Transverse colon (tissue), 4 donors: ENCODE results near the gene SHLD2. TPM values are rescaled to one million over a fixed set of nuclear protein-coding genes. Genes with fewer than 3 reads are reported as not detected.
"Not testable (repeated sequence)": the region's sequence is repeated elsewhere in the genome, so short reads cannot be mapped to it uniquely, and the experiment has no call there.

Source experiments
- DNase-seq: peaks from one replicate; pipeline ENCODE4 v3.0.0-alpha.2; 2019
- H3K27ac ChIP-seq, 4 donors: fragments of 200-600 bp; sonication (generic); 2 replicates each; pipeline ENCODE4 v1.5.1; 2016 to 2018; ENCODE audit warnings: inconsistent platforms in 4 of 4
- H3K27me3 ChIP-seq: fragments of 200-600 bp; sonication (generic); 2 replicates; pipeline ENCODE4 v1.5.1; 2017; ENCODE audit warnings: inconsistent platforms
- H3K36me3 ChIP-seq, 4 donors: fragments of 200-600 bp; sonication (generic); 2 replicates each; pipeline ENCODE4 v1.5.1; 2017 to 2019; ENCODE audit warnings: inconsistent platforms in 4 of 4
- H3K4me1 ChIP-seq, 4 donors: fragments of 200-600 bp; sonication (generic); 2 replicates each; pipeline ENCODE4 v1.5.1; 2017 to 2020; ENCODE audit warnings: inconsistent platforms in 4 of 4
- H3K4me3 ChIP-seq, 4 donors: fragments of 200-600 bp; sonication (generic); 1 replicate in 1 of 4; 2 replicates in 3 of 4; pipeline versions ENCODE4 v1.5.1 to v1.6.1; 2017 to 2019; ENCODE audit warnings: inconsistent platforms in 4 of 4
- H3K9me3 ChIP-seq, 2 donors: fragments of 200-600 bp; sonication (generic); 2 replicates each; pipeline ENCODE4 v1.5.1; 2017 to 2019; ENCODE audit warnings: inconsistent platforms in 2 of 2
- WGBS, 2 donors: methylation state at CpG; one replicate each; pipeline ENCODE4 v1.1.5; 2018; ENCODE audit warnings: low coverage in 1 of 2; 5-methylcytosine and 5-hydroxymethylcytosine counted together
- in situ Hi-C, 4 donors: fragments of 200-750 bp; cut with MboI; loops; one replicate each; pipeline versions ENCODE4 v1.15.0 to v1.15.1; 2017; ENCODE audit warnings: low sequenced_read_pairs in 3 of 4, low pct_ligation_motif_present in 1 of 4, low pct_unique_long_range_greater_than_20kb in 1 of 4
- intact Hi-C: fragments of 100-400 bp; cut with DNase I; formaldehyde crosslinking; loops from one replicate; pipeline ENCODE4 v1.15.1; 2023; ENCODE audit warnings: low total_unique reads
- total RNA-seq, 4 donors: library from RNA; depleted of rRNA; stranded (reverse); fragments of >200 nt; gene quantifications; one replicate each; pipeline ENCODE4 v1.1.0, GENCODE V29; 2016
- TF ChIP-seq, protein P1 (sequence below), 5 experiments: fragments of 200-600 bp in 3 of 5; fragments of 450-650 bp in 2 of 5; sonication (generic) in 3 of 5; IDR thresholded peaks; 1 replicate in 2 of 5; 2 replicates in 3 of 5; pipeline ENCODE4 v1.5.1; 2016 to 2017; ENCODE audit warnings: antibody characterized with exemption in 5 of 5, inconsistent platforms in 3 of 5, mild to moderate bottlenecking in 2 of 5, moderate library complexity in 1 of 5

The SHLD2 gene
- total RNA-seq, 4 donors from 2014 or later = 21.7 to 43.7 (median 37.3) TPM

DNA sequence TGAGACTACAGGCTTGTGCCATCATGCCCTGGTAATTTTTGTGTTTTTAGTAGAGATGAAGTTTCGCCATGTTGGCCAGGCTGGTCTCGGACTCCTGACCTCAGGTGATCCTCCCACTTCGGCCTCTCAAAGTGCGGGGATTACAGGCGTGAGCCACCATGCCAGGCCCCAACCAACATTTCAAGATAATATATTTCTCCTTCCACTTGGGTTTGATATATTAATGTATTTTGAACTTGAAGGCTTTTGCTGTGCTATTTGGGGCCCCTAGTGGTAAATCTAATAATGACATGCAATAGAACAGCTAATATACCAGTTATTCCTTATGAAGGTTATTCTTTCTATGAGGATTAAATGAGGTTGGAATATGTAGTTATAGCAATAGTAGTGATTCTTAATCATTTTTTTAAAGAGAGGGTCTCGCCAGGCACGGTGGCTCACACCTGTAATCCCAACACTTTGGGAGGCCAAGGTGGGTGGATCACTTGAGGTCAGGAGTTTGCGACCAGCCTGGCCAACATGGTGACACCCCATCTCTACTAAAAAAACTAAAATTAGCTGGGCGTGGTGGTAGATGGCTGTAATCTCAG, 54.1 kb downstream of the SHLD2 start:
- H3K36me3 ChIP-seq, H3K27me3 ChIP-seq, DNase-seq, H3K4me3 ChIP-seq, in situ Hi-C loops, intact Hi-C loops, H3K27ac ChIP-seq, H3K9me3 ChIP-seq, H3K4me1 ChIP-seq: not testable (repeated sequence)
- TF ChIP-seq, protein P1, sequence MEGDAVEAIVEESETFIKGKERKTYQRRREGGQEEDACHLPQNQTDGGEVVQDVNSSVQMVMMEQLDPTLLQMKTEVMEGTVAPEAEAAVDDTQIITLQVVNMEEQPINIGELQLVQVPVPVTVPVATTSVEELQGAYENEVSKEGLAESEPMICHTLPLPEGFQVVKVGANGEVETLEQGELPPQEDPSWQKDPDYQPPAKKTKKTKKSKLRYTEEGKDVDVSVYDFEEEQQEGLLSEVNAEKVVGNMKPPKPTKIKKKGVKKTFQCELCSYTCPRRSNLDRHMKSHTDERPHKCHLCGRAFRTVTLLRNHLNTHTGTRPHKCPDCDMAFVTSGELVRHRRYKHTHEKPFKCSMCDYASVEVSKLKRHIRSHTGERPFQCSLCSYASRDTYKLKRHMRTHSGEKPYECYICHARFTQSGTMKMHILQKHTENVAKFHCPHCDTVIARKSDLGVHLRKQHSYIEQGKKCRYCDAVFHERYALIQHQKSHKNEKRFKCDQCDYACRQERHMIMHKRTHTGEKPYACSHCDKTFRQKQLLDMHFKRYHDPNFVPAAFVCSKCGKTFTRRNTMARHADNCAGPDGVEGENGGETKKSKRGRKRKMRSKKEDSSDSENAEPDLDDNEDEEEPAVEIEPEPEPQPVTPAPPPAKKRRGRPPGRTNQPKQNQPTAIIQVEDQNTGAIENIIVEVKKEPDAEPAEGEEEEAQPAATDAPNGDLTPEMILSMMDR (IDR thresholded peaks at IDR 0.05) = peak in 3 of 5 experiments; percentile 13 to 25 (median 13)
- WGBS, 2 donors = 79 to 87% methylated on average over 4 of the region's 9 CpGs

DNA sequence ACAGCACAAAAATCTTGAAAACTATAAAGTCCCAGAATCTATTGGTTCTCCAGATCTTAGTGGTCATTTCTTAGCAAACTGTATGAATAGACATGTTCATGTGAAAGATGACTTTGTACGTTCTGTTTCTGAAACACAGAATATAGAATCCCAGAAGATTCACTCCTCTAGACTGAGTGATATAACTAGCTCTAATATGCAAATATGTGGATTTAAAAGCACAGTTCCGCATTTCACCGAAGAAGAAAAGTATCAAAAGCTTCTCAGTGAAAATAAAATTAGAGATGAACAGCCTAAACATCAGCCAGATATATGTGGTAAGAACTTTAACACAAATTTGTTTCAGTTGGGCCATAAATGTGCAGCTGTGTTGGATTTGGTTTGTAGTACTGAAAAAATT, 56.5 kb downstream of the SHLD2 start:
- H3K27ac ChIP-seq, DNase-seq, H3K9me3 ChIP-seq, in situ Hi-C loops, intact Hi-C loops, H3K27me3 ChIP-seq, H3K36me3 ChIP-seq, H3K4me1 ChIP-seq, H3K4me3 ChIP-seq: not testable (repeated sequence)
- 82 to 94% methylated on average over 3 of the region's 3 CpGs for WGBS, 2 donors

DNA sequence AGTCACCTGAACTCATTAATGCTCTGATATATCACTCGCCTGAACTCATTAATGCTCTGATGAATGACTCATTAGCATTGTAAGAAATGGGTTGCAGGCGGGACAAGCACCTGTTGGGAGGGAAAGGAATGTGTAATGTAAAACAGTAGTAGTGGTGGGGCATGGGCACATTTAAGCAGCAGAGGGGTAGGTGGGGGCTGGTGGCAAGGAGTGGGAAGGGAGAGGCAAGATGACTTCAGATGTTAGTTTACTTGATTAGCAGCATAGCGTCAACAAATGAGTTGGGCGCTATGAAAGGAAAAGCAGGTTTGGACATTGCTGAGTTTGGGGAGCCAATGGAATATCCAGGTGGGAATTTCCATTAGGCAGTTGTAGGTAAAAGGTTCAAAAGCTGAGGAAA, 61.8 kb downstream of the SHLD2 start:
- H3K9me3 ChIP-seq, H3K4me3 ChIP-seq, H3K27me3 ChIP-seq, intact Hi-C loops, H3K4me1 ChIP-seq, in situ Hi-C loops, DNase-seq, H3K36me3 ChIP-seq, H3K27ac ChIP-seq: not testable (repeated sequence)
- WGBS, 2 donors = 95 to 96% methylated on average over 4 of the region's 4 CpGs

DNA sequence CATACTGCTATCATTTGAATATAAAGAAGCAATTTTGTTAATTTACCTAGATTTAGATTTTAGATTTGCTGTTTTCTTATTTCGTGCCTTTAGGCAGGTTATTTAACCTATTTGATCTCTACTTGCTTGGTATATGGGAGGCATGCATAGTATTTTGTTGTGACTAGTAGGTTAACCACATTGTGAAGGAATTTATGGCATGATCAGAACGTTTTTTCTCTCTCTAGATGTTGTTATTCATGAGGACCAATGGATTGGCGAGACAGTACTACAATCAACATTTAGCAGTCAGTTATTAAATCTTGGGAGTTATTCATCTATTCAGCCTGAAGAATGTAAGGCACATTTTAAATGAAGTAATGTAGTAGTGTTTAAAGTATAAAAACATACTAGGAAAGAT, 62.8 kb downstream of the SHLD2 start:
- H3K27me3 ChIP-seq, intact Hi-C loops, H3K4me3 ChIP-seq, H3K4me1 ChIP-seq, H3K36me3 ChIP-seq, H3K9me3 ChIP-seq, H3K27ac ChIP-seq, in situ Hi-C loops, DNase-seq: not testable (repeated sequence)
- 84 to 100% methylated on average over 2 to 3 of the region's 3 CpGs for WGBS, 2 donors

DNA sequence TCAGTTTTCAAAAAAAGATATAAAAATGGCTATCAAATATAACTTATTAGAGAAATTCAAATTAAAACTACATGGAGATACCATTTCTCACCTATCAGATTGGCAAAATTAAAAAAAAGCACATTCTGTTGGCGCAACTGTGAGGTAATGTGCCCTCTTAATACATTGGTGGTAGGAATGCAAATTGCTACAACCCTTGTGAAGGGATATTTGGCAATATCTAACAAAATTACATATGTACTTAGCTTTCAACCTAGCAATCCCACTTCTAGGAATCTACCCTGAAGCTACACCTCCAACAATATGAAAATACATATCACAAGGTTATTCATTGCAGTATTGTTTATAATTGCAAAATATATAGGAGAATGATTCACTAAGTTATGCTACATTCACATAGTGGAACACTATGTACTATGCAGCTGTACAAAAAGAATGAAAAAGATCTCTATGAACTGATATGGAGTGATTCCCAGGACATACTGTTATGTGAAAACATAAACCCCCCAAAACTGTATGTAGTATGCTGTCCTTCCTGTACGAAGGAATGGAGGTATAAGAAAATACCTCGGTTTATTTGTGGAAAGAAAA, 67.8 kb downstream of the SHLD2 start:
- intact Hi-C loops, DNase-seq, H3K4me1 ChIP-seq, in situ Hi-C loops, H3K9me3 ChIP-seq, H3K27me3 ChIP-seq, H3K36me3 ChIP-seq, H3K4me3 ChIP-seq, H3K27ac ChIP-seq: not testable (repeated sequence)
- 86 to 87% methylated on average over 1 to 3 of the region's 3 CpGs for WGBS, 2 donors

DNA sequence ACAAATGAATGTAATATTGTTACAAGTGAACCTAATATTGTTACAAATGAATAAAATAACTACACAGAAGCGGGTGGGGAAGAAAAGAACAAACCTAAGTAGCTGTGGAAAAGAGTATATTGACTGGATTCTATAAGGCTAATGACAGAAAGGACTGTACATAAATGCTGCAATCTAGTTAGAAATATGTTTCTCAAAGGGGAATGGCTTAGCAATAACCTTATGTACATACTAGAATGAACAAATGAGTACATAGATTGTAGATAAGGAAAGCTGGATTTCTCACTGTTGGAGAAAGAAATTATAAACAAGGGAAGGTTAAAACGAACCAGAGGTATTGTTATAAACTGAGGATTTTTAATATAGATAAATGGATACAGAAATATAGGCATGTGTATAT, 68.4 kb downstream of the SHLD2 start:
- H3K27ac ChIP-seq, H3K4me3 ChIP-seq, H3K9me3 ChIP-seq, H3K27me3 ChIP-seq, DNase-seq, in situ Hi-C loops, intact Hi-C loops, H3K4me1 ChIP-seq, H3K36me3 ChIP-seq: not testable (repeated sequence)
- WGBS, 2 donors = 69 to 83% methylated on average over 1 of the region's 2 CpGs

DNA sequence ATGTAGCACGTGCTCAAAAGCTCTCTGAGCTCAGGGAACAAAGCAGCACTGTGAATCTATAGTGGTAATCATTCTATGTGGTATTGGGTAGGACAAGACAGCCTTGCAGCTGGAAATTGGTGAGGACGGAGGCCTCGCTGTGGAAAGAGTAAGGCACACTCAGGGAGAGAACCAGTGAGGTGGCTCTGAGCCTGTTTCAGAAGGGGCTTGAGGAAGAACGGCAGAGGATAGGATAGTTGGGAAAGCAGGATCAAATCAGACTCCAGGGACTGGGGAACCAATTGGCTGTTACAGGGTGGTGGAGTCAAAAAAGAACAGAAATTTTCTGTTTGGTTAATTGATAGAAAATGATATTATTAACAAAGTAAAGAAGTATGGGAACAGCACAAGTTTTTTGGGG, 74.9 kb downstream of the SHLD2 start:
- H3K27ac ChIP-seq, H3K4me1 ChIP-seq, DNase-seq, H3K27me3 ChIP-seq, in situ Hi-C loops, H3K4me3 ChIP-seq, intact Hi-C loops, H3K36me3 ChIP-seq, H3K9me3 ChIP-seq: not testable (repeated sequence)
- WGBS, 2 donors = 86 to 97% methylated on average over 3 of the region's 4 CpGs

DNA sequence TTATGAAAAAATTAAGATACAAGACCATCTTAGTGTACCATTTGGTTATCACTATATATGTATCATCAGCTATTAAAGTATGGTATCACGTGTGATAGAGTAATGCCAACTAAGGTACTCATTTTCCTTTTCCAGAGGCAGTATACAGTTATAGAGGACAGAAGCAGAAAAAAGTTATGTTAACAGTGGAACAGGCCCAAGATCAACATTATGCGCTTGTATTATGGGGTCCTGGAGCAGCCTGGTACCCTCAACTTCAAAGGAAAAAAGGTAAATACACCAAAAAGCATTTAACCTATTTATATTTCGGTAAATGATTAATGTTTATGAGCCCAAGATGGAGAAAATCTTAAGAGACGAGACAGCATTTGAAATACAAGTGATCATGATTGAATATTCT, 75.7 kb downstream of the SHLD2 start:
- intact Hi-C loops, H3K27ac ChIP-seq, H3K9me3 ChIP-seq, H3K4me1 ChIP-seq, H3K27me3 ChIP-seq, H3K4me3 ChIP-seq, DNase-seq, in situ Hi-C loops, H3K36me3 ChIP-seq: not testable (repeated sequence)
- WGBS, 2 donors = 65% methylated on average over 1 of the region's 4 CpGs; no CpG with 5 or more reads in 1 of the 2 donors

DNA sequence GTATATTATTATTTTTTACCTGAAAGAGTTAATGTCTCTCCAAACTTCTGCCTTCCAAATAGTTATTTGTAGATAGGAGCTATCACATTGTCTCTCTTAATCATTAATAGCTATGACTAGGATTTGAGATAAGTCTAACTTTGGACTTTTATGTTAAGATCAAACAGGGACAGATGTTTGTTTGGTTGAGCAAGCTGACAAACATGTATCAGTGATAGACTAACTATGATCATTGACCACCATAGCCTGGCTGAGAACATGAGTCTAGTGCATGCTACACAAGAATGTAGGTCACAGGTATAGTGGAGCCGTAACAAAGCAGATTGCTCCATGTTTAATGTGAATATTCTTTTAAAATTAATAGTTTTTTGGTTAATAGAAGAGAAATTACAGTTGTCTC, 76.7 kb downstream of the SHLD2 start:
- H3K27ac ChIP-seq, H3K4me1 ChIP-seq, DNase-seq, H3K27me3 ChIP-seq, H3K9me3 ChIP-seq, H3K36me3 ChIP-seq, in situ Hi-C loops, intact Hi-C loops, H3K4me3 ChIP-seq: not testable (repeated sequence)
- WGBS, 2 donors = 68% methylated on average over 1 of the region's 1 CpG; no CpG with 5 or more reads in 1 of the 2 donors

DNA sequence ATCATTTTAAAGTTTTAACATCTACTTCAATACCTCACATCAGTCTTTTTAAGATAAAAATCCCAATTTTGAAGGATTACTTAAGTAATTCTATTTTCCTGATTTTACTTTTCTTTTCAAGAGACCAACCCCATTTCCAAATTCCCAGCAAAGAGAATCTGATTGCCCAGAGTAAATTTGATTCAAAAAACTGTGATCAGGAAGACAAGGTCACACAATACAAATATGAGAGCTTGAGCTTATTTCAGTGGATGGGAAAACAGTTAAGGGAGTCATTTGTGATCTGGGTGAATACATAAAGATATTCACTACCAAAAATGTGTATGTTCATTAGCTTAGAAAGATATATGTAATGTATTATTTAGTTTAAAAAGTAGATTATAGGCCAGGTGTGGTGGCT, 77.2 kb downstream of the SHLD2 start:
- in situ Hi-C loops, intact Hi-C loops: not testable (repeated sequence)

More for the DNA sequence above, 77.2 kb downstream of the SHLD2 start:
- not testable (repeated sequence) for H3K4me1 ChIP-seq, H3K4me3 ChIP-seq, H3K27me3 ChIP-seq, H3K27ac ChIP-seq, H3K9me3 ChIP-seq, H3K36me3 ChIP-seq, DNase-seq
